Right lobe of liver (tissue), 6 donors: Measurements from ENCODE around the gene TANGO2. TPM values are rescaled to one million over a fixed set of nuclear protein-coding genes. Genes with fewer than 3 reads are reported as not detected.

ENCODE experiments used
- ATAC-seq, 4 donors: fragments of 200-7000 bp; cut with Tn5 transposase; one replicate each; pipeline ENCODE4 v1.9.1; 2020; ENCODE audit warnings: mild to moderate bottlenecking in 4 of 4, moderate library complexity in 4 of 4
- DNase-seq, 3 donors: peaks; one replicate each; pipeline ENCODE4 v3.0.0-alpha.2; 2020
- H3K27ac ChIP-seq, 3 donors: fragments of 200-600 bp; one replicate each; pipeline ENCODE4 v1.8.0; 2022
- H3K27me3 ChIP-seq, 2 donors: fragments of 200-600 bp; one replicate each; pipeline ENCODE4 v1.8.0; 2022
- H3K36me3 ChIP-seq, 4 donors: fragments of 200-600 bp; sonication (generic) in 1 of 4; one replicate each; pipeline versions ENCODE4 v1.5.1 to v1.8.0; 2017 to 2022; ENCODE audit warnings: control low read depth in 1 of 4
- H3K4me1 ChIP-seq, 4 donors: fragments of 200-600 bp; sonication (generic) in 1 of 4; one replicate each; pipeline versions ENCODE4 v1.5.1 to v1.8.0; 2017 to 2022; ENCODE audit warnings: control low read depth in 1 of 4
- H3K4me3 ChIP-seq, 3 donors: fragments of 200-600 bp; one replicate each; pipeline ENCODE4 v1.8.0; 2022
- H3K9me3 ChIP-seq, 4 donors: fragments of 200-600 bp; sonication (generic) in 1 of 4; one replicate each; pipeline versions ENCODE4 v1.5.1 to v1.8.0; 2017 to 2022; ENCODE audit warnings: control low read depth in 1 of 4
- POLR2A ChIP-seq: fragments of 450-650 bp; IDR thresholded peaks from one replicate; pipeline ENCODE4 v1.6.1; 2017; ENCODE audit warnings: antibody characterized with exemption, mild to moderate bottlenecking
- WGBS: methylation state at CpG from one replicate; pipeline ENCODE4 v1.1.6; 2018; ENCODE audit warnings: low coverage, low lambda C conversion rate; ENCODE audit not compliant: insufficient coverage; ENCODE audit errors: missing lambda C conversion rate; 5-methylcytosine and 5-hydroxymethylcytosine counted together
- intact Hi-C, 2 donors: fragments of 100-400 bp; cut with DNase I; formaldehyde crosslinking; loops; one replicate each; pipeline versions ENCODE4 v1.11.2 to v1.14.1; 2022
- total RNA-seq, 6 experiments: library from RNA; depleted of rRNA in 2 of 6; stranded (reverse); fragments of >200 nt in 2 of 6; fragmentation: NEBNext Ultra II Directional in 3 of 6; extraction: Animal tissue kit (Norgen Biotek cat#: 25700) in 3 of 6; gene quantifications; one replicate each; pipeline versions ENCODE4 v1.1.0 to v1.2.4, GENCODE V29; 2016 to 2023
- TF ChIP-seq, protein P1 (sequence below), 4 donors: fragments of 200-600 bp in 3 of 4; fragments of 450-650 bp in 1 of 4; IDR thresholded peaks; one replicate each; pipeline versions ENCODE4 v1.5.1 to v1.8.0; 2016 to 2022; ENCODE audit warnings: antibody characterized with exemption in 4 of 4, mild to moderate bottlenecking in 2 of 4
- donor health status: DM: no; HTN: yes; CAD: no.
- donor health status: DM: no; HTN: no; CAD: no.
- donor health status: DM: no; HTN: no; CAD: no.
- donor health status: DM: no; HTN: yes; CAD: no.
- donor health status: DM: no; HTN: yes; CAD: no.

The TANGO2 gene
- total RNA-seq, 6 experiments from 2014 or later: 11.0 to 27.0 (median 15.5) TPM

DNA sequence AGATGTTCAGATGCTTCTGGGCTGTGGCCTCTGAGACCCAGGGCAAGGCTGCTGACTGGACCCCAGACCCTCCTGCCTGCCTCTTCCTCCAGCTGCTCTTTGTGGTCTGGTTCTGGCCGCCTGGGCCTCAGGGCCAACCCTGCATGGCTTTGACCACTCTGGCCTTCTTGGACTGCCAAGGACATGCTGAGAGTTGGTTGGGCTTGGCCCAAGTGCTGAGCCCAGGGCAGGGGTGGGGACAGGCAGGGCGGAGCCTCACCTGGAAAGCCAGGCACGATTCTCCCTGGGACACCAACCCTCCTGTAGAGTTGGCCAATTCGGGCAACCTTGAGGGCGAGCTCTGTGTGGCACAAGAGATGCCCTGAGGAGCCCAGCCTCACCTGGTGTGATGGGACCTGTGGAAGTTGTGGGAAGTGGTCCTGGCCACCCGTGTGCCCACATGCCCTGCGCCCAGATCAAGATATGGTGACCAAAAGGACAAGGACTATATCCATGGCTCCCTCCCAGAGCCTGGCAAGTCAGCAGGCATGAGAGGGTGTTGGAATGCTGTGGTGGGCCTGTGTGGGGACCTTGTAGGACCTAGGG, 11.6 kb downstream of the TANGO2 start:
- peak overlapping the region in 2 of 3 donors; percentile 44 to 87 for H3K27ac ChIP-seq
- no peak for ATAC-seq
- peaks cover 0 to 8% (median 0%) of the 10 kb centered on the region in 4 donors for H3K36me3 ChIP-seq
- H3K27me3 ChIP-seq: no peaks in the 10 kb centered on the region
- 20% methylated on average over 1 of the region's 7 CpGs for WGBS
- DNase-seq: peak in 1 of 3 donors; percentile 46
- no peak overlapping the region for H3K4me3 ChIP-seq
- intact Hi-C loops: no loop called here
- no peaks in the 10 kb centered on the region for H3K9me3 ChIP-seq
- TF ChIP-seq, protein P1, sequence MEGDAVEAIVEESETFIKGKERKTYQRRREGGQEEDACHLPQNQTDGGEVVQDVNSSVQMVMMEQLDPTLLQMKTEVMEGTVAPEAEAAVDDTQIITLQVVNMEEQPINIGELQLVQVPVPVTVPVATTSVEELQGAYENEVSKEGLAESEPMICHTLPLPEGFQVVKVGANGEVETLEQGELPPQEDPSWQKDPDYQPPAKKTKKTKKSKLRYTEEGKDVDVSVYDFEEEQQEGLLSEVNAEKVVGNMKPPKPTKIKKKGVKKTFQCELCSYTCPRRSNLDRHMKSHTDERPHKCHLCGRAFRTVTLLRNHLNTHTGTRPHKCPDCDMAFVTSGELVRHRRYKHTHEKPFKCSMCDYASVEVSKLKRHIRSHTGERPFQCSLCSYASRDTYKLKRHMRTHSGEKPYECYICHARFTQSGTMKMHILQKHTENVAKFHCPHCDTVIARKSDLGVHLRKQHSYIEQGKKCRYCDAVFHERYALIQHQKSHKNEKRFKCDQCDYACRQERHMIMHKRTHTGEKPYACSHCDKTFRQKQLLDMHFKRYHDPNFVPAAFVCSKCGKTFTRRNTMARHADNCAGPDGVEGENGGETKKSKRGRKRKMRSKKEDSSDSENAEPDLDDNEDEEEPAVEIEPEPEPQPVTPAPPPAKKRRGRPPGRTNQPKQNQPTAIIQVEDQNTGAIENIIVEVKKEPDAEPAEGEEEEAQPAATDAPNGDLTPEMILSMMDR (IDR thresholded peaks at IDR 0.05): no peak
- no peak for TF ChIP-seq POLR2A
- H3K4me1 ChIP-seq: peaks cover 0 to 20% (median 8%) of the 10 kb centered on the region in 4 donors

DNA sequence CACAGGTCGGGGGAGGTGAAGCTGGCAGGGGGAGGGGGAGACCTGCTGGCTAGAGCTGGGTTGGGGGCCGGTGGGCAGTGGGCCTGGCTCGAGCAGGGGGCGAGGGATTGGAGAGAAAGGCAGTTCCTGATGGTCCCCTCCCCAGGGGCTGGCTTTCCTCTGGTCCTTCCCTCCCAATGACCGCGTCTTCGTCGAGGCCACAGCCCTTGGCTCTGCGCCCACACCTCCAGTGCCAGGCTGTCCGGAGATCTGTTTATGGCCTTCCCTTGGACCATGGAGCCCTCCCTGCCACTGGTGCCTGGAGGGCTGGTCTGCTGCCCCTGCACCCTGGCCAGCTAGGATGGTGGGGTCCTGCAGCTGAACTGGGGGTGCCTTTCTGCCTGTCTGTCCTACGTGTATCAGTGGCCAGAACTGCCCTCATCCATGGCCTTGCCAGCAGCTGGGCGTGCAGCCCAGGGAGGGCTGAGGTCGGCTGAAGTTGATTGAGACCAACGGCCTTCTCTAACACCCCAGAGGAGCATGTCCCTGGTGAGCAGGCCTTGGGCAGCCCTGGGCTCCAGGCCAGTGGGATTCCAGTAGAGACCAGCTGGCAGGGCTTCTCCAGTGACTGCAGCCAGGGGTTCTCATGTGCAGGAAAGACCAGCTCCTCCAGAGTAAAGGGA, 12.3 kb downstream of the TANGO2 start:
- Histone ChIP-seq H3K27me3 (no peaks in the 10 kb centered on the region), H3K27ac (peak overlapping the region; percentile 36 to 87 (median 44)), H3K4me3 (no peak overlapping the region), H3K36me3 (peaks cover 0 to 15% (median 1%) of the 10 kb centered on the region in 4 donors), H3K9me3 (no peaks in the 10 kb centered on the region), H3K4me1 (peaks cover 0 to 20% (median 8%) of the 10 kb centered on the region in 4 donors)
- WGBS: 67% methylated on average over 1 of the region's 14 CpGs
- peak; percentile 74 to 94 (median 94) for DNase-seq
- peak; percentile 87 to 93 (median 88) for ATAC-seq
- intact Hi-C loops: no loop called here
- no peak for TF ChIP-seq POLR2A
- TF ChIP-seq, protein P1 (IDR thresholded peaks at IDR 0.05): peak in 1 of 4 donors; percentile 5

DNA sequence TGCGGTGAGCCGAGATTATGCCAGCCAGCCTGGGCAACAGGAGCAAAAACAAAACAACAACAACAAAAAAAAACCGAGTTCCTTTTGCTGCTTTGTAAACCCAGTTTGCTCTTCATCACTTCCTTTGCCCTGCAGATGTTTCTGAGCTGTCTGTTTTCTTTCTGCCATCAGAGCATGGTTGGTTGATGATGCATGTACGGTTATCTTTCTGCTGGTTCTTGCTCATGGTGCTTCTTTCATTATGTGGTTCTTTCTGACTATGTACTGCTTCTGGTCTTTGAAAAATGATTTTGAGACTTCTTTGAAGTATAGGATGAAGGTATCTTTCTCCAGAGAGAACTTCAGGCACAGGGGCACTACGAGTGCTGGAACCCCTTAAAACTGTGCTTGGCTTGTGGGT, 13.2 kb downstream of the TANGO2 start:
- intact Hi-C loops: no loop called here
- Histone ChIP-seq H3K4me3 (no peak overlapping the region), H3K27ac (no peak overlapping the region), H3K4me1 (peaks cover 0 to 20% (median 8%) of the 10 kb centered on the region in 4 donors), H3K27me3 (no peaks in the 10 kb centered on the region), H3K9me3 (no peaks in the 10 kb centered on the region), H3K36me3 (peaks cover 0 to 21% (median 3%) of the 10 kb centered on the region in 4 donors)
- TF ChIP-seq POLR2A: no peak
- TF ChIP-seq, protein P1 (IDR thresholded peaks at IDR 0.05): no peak
- DNase-seq (no peak), ATAC-seq (no peak)
- WGBS: 90% methylated on average over 5 of the region's 5 CpGs

DNA sequence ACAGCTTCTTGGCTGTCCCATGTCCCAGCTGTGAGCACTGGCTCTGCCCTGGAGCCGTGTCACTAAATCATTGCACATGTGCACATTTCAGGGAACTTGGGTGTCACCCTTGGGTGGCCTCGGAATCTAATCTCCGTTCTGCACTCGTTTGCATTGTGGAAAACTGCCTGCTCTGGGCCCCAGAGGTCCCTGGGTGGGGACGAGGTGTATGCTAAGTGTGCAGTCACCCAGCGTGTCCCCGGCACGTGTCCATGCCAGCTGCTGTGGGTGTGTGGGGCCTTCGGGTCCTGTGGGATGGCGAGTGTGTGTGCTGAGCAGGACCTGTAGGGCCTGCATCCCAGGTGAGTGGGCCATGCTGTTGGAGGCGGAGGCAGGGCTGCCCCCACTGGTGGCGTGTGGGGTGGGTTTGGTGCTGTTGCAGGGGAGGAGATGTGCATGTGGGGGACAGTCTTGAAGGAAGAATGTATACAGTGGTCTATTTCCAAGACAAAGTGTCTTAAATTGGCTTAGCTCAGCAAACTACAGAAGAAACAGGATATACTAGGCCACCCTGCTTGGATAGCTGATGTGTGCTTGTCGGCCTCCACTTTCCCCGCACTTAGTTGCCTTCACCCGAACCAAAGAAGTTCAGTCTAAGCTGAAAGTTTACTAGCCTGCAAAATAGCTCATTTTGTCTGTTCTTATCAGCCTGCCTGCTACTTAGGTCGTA, 14.6 kb downstream of the TANGO2 start:
- ATAC-seq (no peak), DNase-seq (peak in 1 of 3 donors; percentile 44)
- peaks cover 0 to 21% (median 3%) of the 10 kb centered on the region in 4 donors for H3K36me3 ChIP-seq
- no peak overlapping the region for H3K4me3 ChIP-seq
- WGBS: 86% methylated on average over 13 of the region's 16 CpGs
- intact Hi-C loops: no loop called here
- no peak overlapping the region for H3K27ac ChIP-seq
- TF ChIP-seq, protein P1 (IDR thresholded peaks at IDR 0.05): no peak
- no peak for TF ChIP-seq POLR2A
- peaks cover 0 to 20% (median 8%) of the 10 kb centered on the region in 4 donors for H3K4me1 ChIP-seq
- H3K27me3 ChIP-seq: no peaks in the 10 kb centered on the region
- H3K9me3 ChIP-seq: no peaks in the 10 kb centered on the region
